Keratinocyte (primary cell): ENCODE results near the gene EFNA1. TPM values are rescaled to one million over a fixed set of nuclear protein-coding genes. Genes with fewer than 3 reads are reported as not detected.

Source experiments
- DNase-seq: peaks from one replicate; pipeline ENCODE4 v3.0.0-alpha.2; 2011; ENCODE audit warnings: low read depth, missing footprints, low spot score
- FAIRE-seq: peaks from 2 replicates; lab custom pipeline; 2011; peaks lifted over from hg19 to GRCh38; lab: Jason Lieb, UNC
- H2AFZ ChIP-seq: 2 replicates; pipeline ENCODE4 v1.6.0; 2012; ENCODE audit warnings: low read length, control low read depth, inconsistent platforms; ENCODE audit not compliant: control insufficient read depth
- H3K27ac ChIP-seq: 2 replicates; pipeline ENCODE4 v1.5.1; 2011; ENCODE audit warnings: low read length; ENCODE audit not compliant: control insufficient read depth, insufficient read depth
- H3K27me3 ChIP-seq: 3 replicates; pipeline ENCODE4 v1.6.0; 2011; ENCODE audit warnings: low read length; ENCODE audit not compliant: control insufficient read depth, insufficient read depth; ENCODE audit errors: extremely low read depth
- H3K36me3 ChIP-seq, 2 experiments: 2 replicates in 1 of 2; 3 replicates in 1 of 2; pipeline ENCODE4 v1.5.1; 2011; ENCODE audit warnings: low read length in 2 of 2, mild to moderate bottlenecking in 1 of 2; ENCODE audit not compliant: control insufficient read depth in 2 of 2, insufficient read depth in 2 of 2; ENCODE audit errors: extremely low read depth in 1 of 2
- H3K4me1 ChIP-seq: 3 replicates; pipeline ENCODE4 v1.5.1; 2011; ENCODE audit warnings: low read length; ENCODE audit not compliant: control insufficient read depth, insufficient read depth; ENCODE audit errors: extremely low read depth
- H3K4me2 ChIP-seq: 3 replicates; pipeline ENCODE4 v1.6.0; 2011; ENCODE audit warnings: low read depth, low read length; ENCODE audit not compliant: control insufficient read depth, insufficient read depth; ENCODE audit errors: extremely low read depth
- H3K4me3 ChIP-seq, 3 experiments: fragments of 200-600 bp in 1 of 3; sonication (generic) in 1 of 3; 2 replicates in 2 of 3; 3 replicates in 1 of 3; pipeline ENCODE4 v1.5.1; 2011 to 2016; ENCODE audit warnings: low read length in 3 of 3, mild to moderate bottlenecking in 3 of 3, control low read depth in 2 of 3, inconsistent platforms in 1 of 3, low read depth in 1 of 3, mixed read lengths in 1 of 3, mixed run types in 1 of 3, moderate library complexity in 1 of 3; ENCODE audit not compliant: control insufficient read depth in 2 of 3, insufficient read depth in 2 of 3; ENCODE audit errors: extremely low read depth in 1 of 3
- H3K79me2 ChIP-seq: 2 replicates; pipeline ENCODE4 v1.6.0; 2012; ENCODE audit warnings: low read length; ENCODE audit not compliant: control insufficient read depth, insufficient read depth
- H3K9ac ChIP-seq: 3 replicates; pipeline ENCODE4 v1.6.0; 2011; ENCODE audit warnings: low read length; ENCODE audit not compliant: control insufficient read depth, insufficient read depth; ENCODE audit errors: extremely low read depth
- H3K9me1 ChIP-seq: 3 replicates; pipeline ENCODE4 v1.6.0; 2011; ENCODE audit warnings: low read length; ENCODE audit not compliant: control insufficient read depth, insufficient read depth; ENCODE audit errors: extremely low read depth
- H3K9me3 ChIP-seq: 2 replicates; pipeline ENCODE4 v1.5.1; 2012; ENCODE audit warnings: low read depth, low read length; ENCODE audit not compliant: control insufficient read depth
- H4K20me1 ChIP-seq: 3 replicates; pipeline ENCODE4 v1.6.0; 2011; ENCODE audit warnings: low read length; ENCODE audit not compliant: control insufficient read depth, insufficient read depth; ENCODE audit errors: extremely low read depth
- EZH2 ChIP-seq: IDR thresholded peaks from one replicate; pipeline ENCODE4 v1.6.1; 2012; ENCODE audit warnings: inconsistent platforms, mild to moderate bottlenecking, low read length, moderate library complexity
- dilution Hi-C: fragments of 300-500 bp; cut with MboI; formaldehyde crosslinking; loops from one replicate; pipeline ENCODE4 v1.7.0; 2020; ENCODE audit warnings: low sequenced_read_pairs; ENCODE audit not compliant: extremely low pct_ligation_motif_present
- polyA plus RNA-seq, 5 experiments: library from polyadenylated mRNA; depleted of rRNA in 3 of 5; stranded (reverse) in 3 of 5; stranded (forward) in 1 of 5; unstranded in 1 of 5; fragments of >200 nt; gene quantifications; 1 replicate in 1 of 5; 2 replicates in 3 of 5; 3 replicates in 1 of 5; pipeline versions ENCODE4 v1.2.1 to v1.2.3, GENCODE V29; 2011 to 2012; ENCODE audit warnings: missing spikeins in 2 of 5, low read depth in 1 of 5, low replicate concordance in 1 of 5
- TF ChIP-seq, protein P1 (sequence below), 3 experiments: IDR thresholded peaks in 1 of 3; conservative IDR thresholded peaks in 1 of 3; optimal IDR thresholded peaks in 1 of 3; 2 replicates in 2 of 3; 3 replicates in 1 of 3; pipeline versions ENCODE3 to v1.5.1; 2011; ENCODE audit warnings: low read length in 3 of 3, mild to moderate bottlenecking in 3 of 3, moderate library complexity in 2 of 3, control low read depth in 1 of 3, inconsistent platforms in 1 of 3; ENCODE audit not compliant: insufficient read depth in 2 of 3; ENCODE audit errors: extremely low read depth in 1 of 3

The EFNA1 gene
- polyA plus RNA-seq, 1 donor (not counting 4 experiments of a cell fraction or from before 2014, with no cell fraction given) = 77.5 TPM

DNA sequence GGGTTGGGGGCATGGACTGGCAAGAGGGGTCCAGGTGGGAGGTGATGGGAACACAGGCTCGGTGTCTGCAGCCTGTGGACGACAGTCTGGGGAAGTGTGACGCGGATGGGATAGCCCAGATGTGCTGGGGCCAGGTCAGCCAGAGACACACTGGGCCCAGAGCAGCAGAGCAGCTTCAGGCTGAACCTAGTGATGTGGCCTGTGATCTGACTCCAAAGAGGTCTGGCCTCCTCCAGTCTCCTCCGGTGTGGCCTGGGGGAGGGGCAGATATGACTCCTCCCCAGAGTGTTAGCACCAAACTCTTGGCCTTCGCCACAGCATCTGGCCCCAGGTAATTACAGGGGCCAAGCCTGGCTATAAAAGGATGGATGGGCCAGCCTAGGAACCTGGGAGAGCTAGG lies 35.5 kb upstream of the EFNA1 start:
- Histone ChIP-seq H3K27me3 (peaks cover 3% of the 10 kb centered on the region), H3K9ac (no peak overlapping the region), H3K36me3 (no peaks in the 10 kb centered on the region), H3K27ac (no peak overlapping the region), H3K9me3 (no peaks in the 10 kb centered on the region), H3K79me2 (no peaks in the 10 kb centered on the region), H3K9me1 (no peaks in the 10 kb centered on the region), H3K4me1 (peaks cover 9% of the 10 kb centered on the region), H3K4me2 (no peak overlapping the region), H4K20me1 (no peaks in the 10 kb centered on the region), H2AFZ (no peak overlapping the region), H3K4me3 (no peak overlapping the region)
- FAIRE-seq = no peak
- DNase-seq = no peak
- TF ChIP-seq, protein P1, sequence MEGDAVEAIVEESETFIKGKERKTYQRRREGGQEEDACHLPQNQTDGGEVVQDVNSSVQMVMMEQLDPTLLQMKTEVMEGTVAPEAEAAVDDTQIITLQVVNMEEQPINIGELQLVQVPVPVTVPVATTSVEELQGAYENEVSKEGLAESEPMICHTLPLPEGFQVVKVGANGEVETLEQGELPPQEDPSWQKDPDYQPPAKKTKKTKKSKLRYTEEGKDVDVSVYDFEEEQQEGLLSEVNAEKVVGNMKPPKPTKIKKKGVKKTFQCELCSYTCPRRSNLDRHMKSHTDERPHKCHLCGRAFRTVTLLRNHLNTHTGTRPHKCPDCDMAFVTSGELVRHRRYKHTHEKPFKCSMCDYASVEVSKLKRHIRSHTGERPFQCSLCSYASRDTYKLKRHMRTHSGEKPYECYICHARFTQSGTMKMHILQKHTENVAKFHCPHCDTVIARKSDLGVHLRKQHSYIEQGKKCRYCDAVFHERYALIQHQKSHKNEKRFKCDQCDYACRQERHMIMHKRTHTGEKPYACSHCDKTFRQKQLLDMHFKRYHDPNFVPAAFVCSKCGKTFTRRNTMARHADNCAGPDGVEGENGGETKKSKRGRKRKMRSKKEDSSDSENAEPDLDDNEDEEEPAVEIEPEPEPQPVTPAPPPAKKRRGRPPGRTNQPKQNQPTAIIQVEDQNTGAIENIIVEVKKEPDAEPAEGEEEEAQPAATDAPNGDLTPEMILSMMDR (optimal IDR thresholded peaks at IDR 0.05 in 1 of 3, IDR thresholded peaks at IDR 0.05 in 1 of 3, conservative IDR thresholded peaks at IDR 0.05 in 1 of 3; ENCODE audit: extremely low read depth in 1 of 3, insufficient read depth in 2 of 3, low read length in 3 of 3) = no peak
- no peak for TF ChIP-seq EZH2
- dilution Hi-C loops = no loop called here

DNA sequence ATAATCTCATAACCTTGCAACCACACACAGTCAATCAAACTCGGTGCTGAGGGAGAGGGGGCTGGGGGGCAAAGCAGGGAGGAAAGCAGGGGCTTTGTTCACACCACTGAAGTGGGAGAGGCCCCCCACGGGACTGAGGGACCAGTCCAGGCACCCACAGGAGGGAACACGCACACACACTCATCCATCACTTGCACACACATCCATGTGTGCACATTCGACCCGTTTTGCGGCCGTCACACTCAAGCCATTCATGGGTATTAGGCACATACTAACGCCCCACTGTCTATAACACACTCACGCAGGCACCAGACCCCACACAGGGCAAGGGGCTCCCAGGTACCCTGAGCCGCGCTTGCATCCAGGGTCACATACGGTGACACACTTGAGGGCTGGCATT lies 35.0 kb upstream of the EFNA1 start:
- H3K4me1 ChIP-seq = peaks cover 9% of the 10 kb centered on the region
- no peak overlapping the region for H3K4me2 ChIP-seq
- no peaks in the 10 kb centered on the region for H3K9me3 ChIP-seq
- peaks cover 3% of the 10 kb centered on the region for H3K27me3 ChIP-seq
- H3K9me1 ChIP-seq = no peaks in the 10 kb centered on the region
- TF ChIP-seq EZH2 = no peak
- TF ChIP-seq, protein P1 (optimal IDR thresholded peaks at IDR 0.05 in 1 of 3, IDR thresholded peaks at IDR 0.05 in 1 of 3, conservative IDR thresholded peaks at IDR 0.05 in 1 of 3; ENCODE audit: extremely low read depth in 1 of 3, insufficient read depth in 2 of 3, low read length in 3 of 3) = no peak
- no peak overlapping the region for H3K4me3 ChIP-seq
- DNase-seq (no peak), FAIRE-seq (no peak)
- H2AFZ ChIP-seq = no peak overlapping the region
- H3K9ac ChIP-seq = no peak overlapping the region
- no peaks in the 10 kb centered on the region for H3K79me2 ChIP-seq
- no peaks in the 10 kb centered on the region for H3K36me3 ChIP-seq
- dilution Hi-C loops = no loop called here
- no peak overlapping the region for H3K27ac ChIP-seq
- H4K20me1 ChIP-seq = no peaks in the 10 kb centered on the region
